Calu3 (cell line): ENCODE data around the gene MPPED2. TPM values are rescaled to one million over a fixed set of nuclear protein-coding genes. Genes with fewer than 3 reads are reported as not detected.

Experiments used
- BruUV-seq: library from RNA; stranded (reverse); fragments of 400-500 nt; replicated peaks from 2 replicates; lab custom pipeline; 2021; lab: Mats Ljungman, UMichigan
- CTCF ChIA-PET: fragments of 300-600 bp; sonication (Branson Sonifier 250); formaldehyde crosslinking; loops from one replicate; lab custom pipeline; 2022; ENCODE audit warnings: antibody characterized with exemption; lab: Charles Lee
- DNase-seq: peaks from one replicate; pipeline ENCODE4 v3.0.0; 2022
- H3K27ac Mint-ChIP-seq: one replicate; pipeline ENCODE4 v1.8.0; 2022; ENCODE audit warnings: mixed read lengths; ENCODE audit not compliant: unreplicated experiment
- H3K27me3 Mint-ChIP-seq: one replicate; pipeline ENCODE4 v1.8.0; 2022; ENCODE audit warnings: mixed read lengths; ENCODE audit not compliant: unreplicated experiment
- H3K36me3 Mint-ChIP-seq: one replicate; pipeline ENCODE4 v1.8.0; 2022; ENCODE audit warnings: mild to moderate bottlenecking, moderate library complexity, mixed read lengths; ENCODE audit not compliant: insufficient read depth, unreplicated experiment
- H3K4me1 Mint-ChIP-seq: one replicate; pipeline ENCODE4 v1.8.0; 2022; ENCODE audit warnings: mild to moderate bottlenecking, low read depth, mixed read lengths; ENCODE audit not compliant: unreplicated experiment
- H3K4me3 Mint-ChIP-seq: one replicate; pipeline ENCODE4 v1.8.0; 2022; ENCODE audit warnings: mild to moderate bottlenecking, low read depth, moderate library complexity, mixed read lengths; ENCODE audit not compliant: unreplicated experiment
- H3K9me3 Mint-ChIP-seq: one replicate; pipeline ENCODE4 v1.8.0; 2022; ENCODE audit warnings: low read depth, mixed read lengths; ENCODE audit not compliant: unreplicated experiment
- CTCF ChIP-seq: fragments of 200-600 bp; IDR thresholded peaks from one replicate; pipeline ENCODE4 v1.8.0; 2022; ENCODE audit warnings: antibody characterized with exemption; ENCODE audit not compliant: unreplicated experiment
- intact Hi-C: fragments of 100-400 bp; cut with micrococcal nuclease; formaldehyde crosslinking; loops from one replicate; pipeline ENCODE4 v1.10.0; 2022; ENCODE audit not compliant: unreplicated experiment
- total RNA-seq: library from RNA; stranded (reverse); gene quantifications from 2 replicates; pipeline ENCODE4 v1.2.3, GENCODE V29; 2022

MPPED2 gene
- total RNA-seq, 1 experiment from 2014 or later: not detected

GRCh38 chr11:30505603-30506002 lies 80.5 kb downstream of the MPPED2 start:
- DNase-seq: no peak
- Mint-ChIP-seq H3K9me3 (no peaks in the 10 kb centered on the region), H3K27ac (no peak overlapping the region), H3K4me3 (no peak overlapping the region), H3K27me3 (peaks cover 2% of the 10 kb centered on the region), H3K36me3 (no peaks in the 10 kb centered on the region), H3K4me1 (no peaks in the 10 kb centered on the region)
- intact Hi-C loops: no loop called here
- TF ChIP-seq CTCF: no peak
- CTCF ChIA-PET: no interaction called here
- no TSS peak for BruUV-seq

GRCh38 chr11:30504468-30504867 lies 81.7 kb downstream of the MPPED2 start:
- CTCF ChIA-PET: no interaction called here

GRCh38 chr11:30503156-30503555 lies 83.0 kb downstream of the MPPED2 start:
- intact Hi-C loops: no loop called here
- H3K27me3 Mint-ChIP-seq: peaks cover 21% of the 10 kb centered on the region
- TF ChIP-seq CTCF: no peak
- DNase-seq: no peak
- no peaks in the 10 kb centered on the region for H3K36me3 Mint-ChIP-seq
- H3K4me3 Mint-ChIP-seq: no peak overlapping the region
- no TSS peak for BruUV-seq
- no peaks in the 10 kb centered on the region for H3K4me1 Mint-ChIP-seq
- CTCF ChIA-PET: no interaction called here
- no peak overlapping the region for H3K27ac Mint-ChIP-seq
- peaks cover 4% of the 10 kb centered on the region for H3K9me3 Mint-ChIP-seq

More at GRCh38 chr11:30504468-30504867, 81.7 kb downstream of the MPPED2 start:
- H3K27me3 Mint-ChIP-seq: peaks cover 14% of the 10 kb centered on the region
- peaks cover 4% of the 10 kb centered on the region for H3K9me3 Mint-ChIP-seq
- BruUV-seq: no TSS peak
- no peak for TF ChIP-seq CTCF
- no peak overlapping the region for H3K4me3 Mint-ChIP-seq
- intact Hi-C loops: no loop called here
- no peaks in the 10 kb centered on the region for H3K4me1 Mint-ChIP-seq
- H3K27ac Mint-ChIP-seq: no peak overlapping the region
- DNase-seq: no peak
- H3K36me3 Mint-ChIP-seq: no peaks in the 10 kb centered on the region

GRCh38 chr11:30502305-30502704 lies 83.8 kb downstream of the MPPED2 start:
- Mint-ChIP-seq H3K9me3 (peaks cover 4% of the 10 kb centered on the region), H3K4me3 (no peak overlapping the region), H3K4me1 (no peaks in the 10 kb centered on the region), H3K36me3 (no peaks in the 10 kb centered on the region), H3K27me3 (peaks cover 21% of the 10 kb centered on the region), H3K27ac (no peak overlapping the region)
- no peak for DNase-seq
- TF ChIP-seq CTCF: no peak
- no TSS peak for BruUV-seq
- intact Hi-C loops: no loop called here
- CTCF ChIA-PET: no interaction called here
